Liver (tissue), 9 donors: ENCODE measurements around the gene LRRC10. TPM values are rescaled to one million over a fixed set of nuclear protein-coding genes. Genes with fewer than 3 reads are reported as not detected.

Experiments used
- DNase-seq: peaks from one replicate; pipeline ENCODE4 v3.0.0-alpha.2; 2017; ENCODE audit warnings: low spot score
- H3K27ac ChIP-seq, 2 donors: one replicate each; pipeline ENCODE4 v1.7.0; 2013; ENCODE audit warnings: inconsistent platforms in 2 of 2, low read length in 2 of 2, control low read depth in 1 of 2, low read depth in 1 of 2, mild to moderate bottlenecking in 1 of 2
- H3K27me3 ChIP-seq, 4 donors: one replicate each; pipeline versions ENCODE4 v1.6.1 to v1.7.0; 2013; ENCODE audit warnings: low read length in 3 of 4, inconsistent platforms in 1 of 4, mild to moderate bottlenecking in 1 of 4, moderate library complexity in 1 of 4; ENCODE audit not compliant: control insufficient read depth in 4 of 4, insufficient read depth in 4 of 4
- H3K36me3 ChIP-seq, 4 donors: one replicate each; pipeline versions ENCODE4 v1.6.1 to v1.7.0; 2013; ENCODE audit warnings: low read length in 3 of 4, mild to moderate bottlenecking in 3 of 4, low read depth in 1 of 4, moderate library complexity in 1 of 4; ENCODE audit not compliant: control insufficient read depth in 4 of 4, insufficient read depth in 3 of 4
- H3K4me1 ChIP-seq, 4 donors: one replicate each; pipeline versions ENCODE4 v1.6.1 to v1.7.0; 2013; ENCODE audit warnings: low read length in 3 of 4, mild to moderate bottlenecking in 3 of 4, moderate library complexity in 1 of 4; ENCODE audit not compliant: control insufficient read depth in 4 of 4, insufficient read depth in 4 of 4
- H3K4me3 ChIP-seq, 3 donors: one replicate each; pipeline versions ENCODE4 v1.6.1 to v1.7.0; 2013; ENCODE audit warnings: low read length in 3 of 3, control low read depth in 1 of 3, low read depth in 1 of 3, mild to moderate bottlenecking in 1 of 3
- H3K9ac ChIP-seq, 2 donors: one replicate each; pipeline ENCODE4 v1.7.0; 2013; ENCODE audit warnings: low read length in 2 of 2, mild to moderate bottlenecking in 2 of 2, moderate library complexity in 2 of 2, control low read depth in 1 of 2, low read depth in 1 of 2
- H3K9me3 ChIP-seq, 4 donors: one replicate each; pipeline versions ENCODE4 v1.6.1 to v1.7.0; 2013; ENCODE audit warnings: low read length in 3 of 4; ENCODE audit not compliant: control insufficient read depth in 4 of 4
- FOXA1 ChIP-seq: IDR thresholded peaks from 2 replicates; pipeline ENCODE4 v1.6.1; 2016; ENCODE audit warnings: antibody characterized with exemption
- FOXA2 ChIP-seq: IDR thresholded peaks from 2 replicates; pipeline ENCODE4 v1.6.1; 2016; ENCODE audit warnings: antibody characterized with exemption
- GABPA ChIP-seq, 2 donors: IDR thresholded peaks in 1 of 2; conservative IDR thresholded peaks in 1 of 2; 2 replicates each; pipeline ENCODE4 v1.6.1; 2016; ENCODE audit warnings: antibody characterized with exemption in 2 of 2, mild to moderate bottlenecking in 1 of 2, moderate library complexity in 1 of 2
- HNF4A ChIP-seq, 2 donors: conservative IDR thresholded peaks; 2 replicates each; pipeline ENCODE4 v1.6.1; 2016; ENCODE audit warnings: antibody characterized with exemption in 2 of 2, mild to moderate bottlenecking in 2 of 2
- RAD21 ChIP-seq, 2 donors: IDR thresholded peaks; 2 replicates each; pipeline ENCODE4 v1.6.1; 2016; ENCODE audit warnings: antibody characterized with exemption in 2 of 2, mild to moderate bottlenecking in 2 of 2
- RXRA ChIP-seq, 2 donors: IDR thresholded peaks; 2 replicates each; pipeline ENCODE4 v1.6.1; 2017 to 2018; ENCODE audit warnings: antibody characterized with exemption in 2 of 2, mild to moderate bottlenecking in 1 of 2
- SP1 ChIP-seq: IDR thresholded peaks from 2 replicates; pipeline ENCODE4 v1.6.1; 2018; ENCODE audit warnings: antibody characterized with exemption, mild to moderate bottlenecking
- TAF1 ChIP-seq: conservative IDR thresholded peaks from 2 replicates; pipeline ENCODE4 v1.6.1; 2016; ENCODE audit warnings: antibody characterized with exemption, mild to moderate bottlenecking
- YY1 ChIP-seq: IDR thresholded peaks from 2 replicates; pipeline ENCODE4 v1.6.1; 2016; ENCODE audit warnings: antibody characterized with exemption, mild to moderate bottlenecking
- WGBS: extraction: QIAGEN DNeasy Blood & Tissue Kit; methylation state at CpG from one replicate; pipeline ENCODE4 v1.1.7; 2013; 5-methylcytosine and 5-hydroxymethylcytosine counted together
- polyA plus RNA-seq, 2 donors: library from polyadenylated mRNA; stranded (reverse) in 1 of 2; unstranded in 1 of 2; fragments of 200-250 nt in 1 of 2; fragments of >200 nt in 1 of 2; fragmentation: Nextera tagmentation in 1 of 2; extraction: Ambion mirVana in 1 of 2; gene quantifications; one replicate each; pipeline versions ENCODE4 v1.2.1 to v1.2.3, GENCODE V29; 2013 to 2015
- total RNA-seq, 2 donors: library from RNA; depleted of rRNA; stranded (reverse); fragments of >200 nt; gene quantifications; one replicate each; pipeline ENCODE4 v1.2.3, GENCODE V29; 2014
- TF ChIP-seq, protein P1 (sequence below): IDR thresholded peaks from 2 replicates; pipeline ENCODE4 v1.6.1; 2016; ENCODE audit warnings: antibody characterized with exemption
- TF ChIP-seq, protein P2 (sequence below): IDR thresholded peaks from 2 replicates; pipeline ENCODE4 v1.6.1; 2016; ENCODE audit warnings: antibody characterized with exemption
- TF ChIP-seq, protein P3 (sequence below): fragments of 150-350 bp; IDR thresholded peaks from 2 replicates; pipeline ENCODE4 v1.5.1; 2017; ENCODE audit warnings: improper control_type of control experiment, low read depth, low read length; ENCODE audit not compliant: missing input control
- TF ChIP-seq, protein P4 (sequence below): IDR thresholded peaks from 2 replicates; pipeline ENCODE4 v1.6.1; 2016; ENCODE audit warnings: antibody characterized with exemption, mild to moderate bottlenecking
- donor health status: healthy.
- donor health status: healthy.
- donor health status: healthy.
- donor health status: healthy.
- donor health status: healthy.

LRRC10 gene
- total and polyA plus RNA-seq, 4 donors = not detected

DNA sequence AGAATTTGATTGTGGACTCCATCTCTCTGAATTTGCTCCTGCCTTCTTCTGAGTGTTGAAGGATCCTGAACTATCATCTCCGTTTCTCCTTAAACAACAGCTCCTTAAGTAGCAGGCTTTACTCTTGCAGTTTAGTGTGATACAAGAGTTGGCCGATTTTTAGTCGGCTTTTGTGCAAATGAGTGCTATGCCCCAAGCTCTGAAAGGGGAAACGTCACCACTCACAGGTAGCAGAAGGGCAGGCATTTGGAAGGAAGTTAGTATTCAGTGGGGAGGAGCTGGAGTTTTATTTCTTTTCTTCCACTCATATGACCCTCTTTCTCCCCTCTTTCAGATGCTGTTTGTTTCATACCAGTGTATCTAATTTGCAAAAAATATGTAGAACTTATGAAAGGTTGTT lies 36.5 kb upstream of the LRRC10 start (continued):
- TF ChIP-seq FOXA1 = no peak
- TF ChIP-seq HNF4A (conservative IDR thresholded peaks at IDR 0.05) = no peak
- TF ChIP-seq, protein P1, sequence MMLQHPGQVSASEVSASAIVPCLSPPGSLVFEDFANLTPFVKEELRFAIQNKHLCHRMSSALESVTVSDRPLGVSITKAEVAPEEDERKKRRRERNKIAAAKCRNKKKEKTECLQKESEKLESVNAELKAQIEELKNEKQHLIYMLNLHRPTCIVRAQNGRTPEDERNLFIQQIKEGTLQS = no peak
- no peak for TF ChIP-seq GABPA (IDR thresholded peaks at IDR 0.05 in 1 of 2, conservative IDR thresholded peaks at IDR 0.05 in 1 of 2)

DNA sequence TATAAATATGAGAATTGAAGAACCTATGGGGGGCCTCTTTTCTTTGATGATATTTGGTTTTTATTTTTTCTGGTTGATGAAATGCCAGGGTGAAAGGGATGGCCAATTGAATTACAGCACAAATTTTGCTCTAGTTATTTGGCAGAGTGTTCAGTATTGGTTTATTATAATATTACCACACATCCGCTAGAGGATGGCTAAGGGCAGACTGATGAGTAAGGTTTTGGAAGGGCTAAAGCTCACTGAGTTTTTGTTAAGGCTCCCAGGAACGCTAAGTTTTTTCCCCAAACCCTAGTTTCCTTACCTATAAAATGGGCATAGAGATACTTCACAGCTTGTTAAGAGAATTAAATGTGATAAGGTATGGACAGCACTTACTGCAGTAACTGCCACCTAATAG lies 34.3 kb upstream of the LRRC10 start:
- TF ChIP-seq FOXA1 (no peak), RAD21 (IDR thresholded peaks at IDR 0.05) (no peak), RXRA (IDR thresholded peaks at IDR 0.05) (no peak), HNF4A (conservative IDR thresholded peaks at IDR 0.05) (no peak), TAF1 (no peak), YY1 (no peak), FOXA2 (no peak), GABPA (IDR thresholded peaks at IDR 0.05 in 1 of 2, conservative IDR thresholded peaks at IDR 0.05 in 1 of 2) (no peak), SP1 (no peak)
- TF ChIP-seq, protein P2, sequence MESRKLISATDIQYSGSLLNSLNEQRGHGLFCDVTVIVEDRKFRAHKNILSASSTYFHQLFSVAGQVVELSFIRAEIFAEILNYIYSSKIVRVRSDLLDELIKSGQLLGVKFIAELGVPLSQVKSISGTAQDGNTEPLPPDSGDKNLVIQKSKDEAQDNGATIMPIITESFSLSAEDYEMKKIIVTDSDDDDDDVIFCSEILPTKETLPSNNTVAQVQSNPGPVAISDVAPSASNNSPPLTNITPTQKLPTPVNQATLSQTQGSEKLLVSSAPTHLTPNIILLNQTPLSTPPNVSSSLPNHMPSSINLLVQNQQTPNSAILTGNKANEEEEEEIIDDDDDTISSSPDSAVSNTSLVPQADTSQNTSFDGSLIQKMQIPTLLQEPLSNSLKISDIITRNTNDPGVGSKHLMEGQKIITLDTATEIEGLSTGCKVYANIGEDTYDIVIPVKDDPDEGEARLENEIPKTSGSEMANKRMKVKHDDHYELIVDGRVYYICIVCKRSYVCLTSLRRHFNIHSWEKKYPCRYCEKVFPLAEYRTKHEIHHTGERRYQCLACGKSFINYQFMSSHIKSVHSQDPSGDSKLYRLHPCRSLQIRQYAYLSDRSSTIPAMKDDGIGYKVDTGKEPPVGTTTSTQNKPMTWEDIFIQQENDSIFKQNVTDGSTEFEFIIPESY = no peak
- TF ChIP-seq, protein P1 = no peak
- TF ChIP-seq, protein P3, sequence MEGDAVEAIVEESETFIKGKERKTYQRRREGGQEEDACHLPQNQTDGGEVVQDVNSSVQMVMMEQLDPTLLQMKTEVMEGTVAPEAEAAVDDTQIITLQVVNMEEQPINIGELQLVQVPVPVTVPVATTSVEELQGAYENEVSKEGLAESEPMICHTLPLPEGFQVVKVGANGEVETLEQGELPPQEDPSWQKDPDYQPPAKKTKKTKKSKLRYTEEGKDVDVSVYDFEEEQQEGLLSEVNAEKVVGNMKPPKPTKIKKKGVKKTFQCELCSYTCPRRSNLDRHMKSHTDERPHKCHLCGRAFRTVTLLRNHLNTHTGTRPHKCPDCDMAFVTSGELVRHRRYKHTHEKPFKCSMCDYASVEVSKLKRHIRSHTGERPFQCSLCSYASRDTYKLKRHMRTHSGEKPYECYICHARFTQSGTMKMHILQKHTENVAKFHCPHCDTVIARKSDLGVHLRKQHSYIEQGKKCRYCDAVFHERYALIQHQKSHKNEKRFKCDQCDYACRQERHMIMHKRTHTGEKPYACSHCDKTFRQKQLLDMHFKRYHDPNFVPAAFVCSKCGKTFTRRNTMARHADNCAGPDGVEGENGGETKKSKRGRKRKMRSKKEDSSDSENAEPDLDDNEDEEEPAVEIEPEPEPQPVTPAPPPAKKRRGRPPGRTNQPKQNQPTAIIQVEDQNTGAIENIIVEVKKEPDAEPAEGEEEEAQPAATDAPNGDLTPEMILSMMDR = no peak
- TF ChIP-seq, protein P4, sequence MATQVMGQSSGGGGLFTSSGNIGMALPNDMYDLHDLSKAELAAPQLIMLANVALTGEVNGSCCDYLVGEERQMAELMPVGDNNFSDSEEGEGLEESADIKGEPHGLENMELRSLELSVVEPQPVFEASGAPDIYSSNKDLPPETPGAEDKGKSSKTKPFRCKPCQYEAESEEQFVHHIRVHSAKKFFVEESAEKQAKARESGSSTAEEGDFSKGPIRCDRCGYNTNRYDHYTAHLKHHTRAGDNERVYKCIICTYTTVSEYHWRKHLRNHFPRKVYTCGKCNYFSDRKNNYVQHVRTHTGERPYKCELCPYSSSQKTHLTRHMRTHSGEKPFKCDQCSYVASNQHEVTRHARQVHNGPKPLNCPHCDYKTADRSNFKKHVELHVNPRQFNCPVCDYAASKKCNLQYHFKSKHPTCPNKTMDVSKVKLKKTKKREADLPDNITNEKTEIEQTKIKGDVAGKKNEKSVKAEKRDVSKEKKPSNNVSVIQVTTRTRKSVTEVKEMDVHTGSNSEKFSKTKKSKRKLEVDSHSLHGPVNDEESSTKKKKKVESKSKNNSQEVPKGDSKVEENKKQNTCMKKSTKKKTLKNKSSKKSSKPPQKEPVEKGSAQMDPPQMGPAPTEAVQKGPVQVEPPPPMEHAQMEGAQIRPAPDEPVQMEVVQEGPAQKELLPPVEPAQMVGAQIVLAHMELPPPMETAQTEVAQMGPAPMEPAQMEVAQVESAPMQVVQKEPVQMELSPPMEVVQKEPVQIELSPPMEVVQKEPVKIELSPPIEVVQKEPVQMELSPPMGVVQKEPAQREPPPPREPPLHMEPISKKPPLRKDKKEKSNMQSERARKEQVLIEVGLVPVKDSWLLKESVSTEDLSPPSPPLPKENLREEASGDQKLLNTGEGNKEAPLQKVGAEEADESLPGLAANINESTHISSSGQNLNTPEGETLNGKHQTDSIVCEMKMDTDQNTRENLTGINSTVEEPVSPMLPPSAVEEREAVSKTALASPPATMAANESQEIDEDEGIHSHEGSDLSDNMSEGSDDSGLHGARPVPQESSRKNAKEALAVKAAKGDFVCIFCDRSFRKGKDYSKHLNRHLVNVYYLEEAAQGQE = no peak
- Histone ChIP-seq H3K27me3 (peaks cover 0 to 2% (median 0%) of the 10 kb centered on the region in 4 donors), H3K4me1 (no peaks in the 10 kb centered on the region), H3K27ac (no peak overlapping the region), H3K36me3 (no peaks in the 10 kb centered on the region), H3K4me3 (no peak overlapping the region), H3K9me3 (no peaks in the 10 kb centered on the region), H3K9ac (no peak overlapping the region)
- DNase-seq = no peak
- WGBS = 93% methylated on average over 2 of the region's 2 CpGs
